Measurements from ENCODE around the gene H2BK1. TPM values are rescaled to one million over a fixed set of nuclear protein-coding genes. Genes with fewer than 3 reads are reported as not detected.

H2BK1 gene
- total RNA-seq, 1 donor from 2014 or later, result not detected

GRCh38 chr7:151237244-151238189 is 27.2 kb upstream of the H2BK1 start:
- intact Hi-C loops (cut with DNase I), result no loop called here
- DNase-seq (ENCODE audit: missing footprints) (peak; percentile 63), ATAC-seq (peak; percentile 5)

- DNase-seq (ENCODE audit: missing footprints) (no peak), ATAC-seq (no peak)
- intact Hi-C loops (cut with DNase I), result no loop called here
Measured at GRCh38 chr7:151236406-151236805, 26.1 kb upstream of the H2BK1 start.

- intact Hi-C loops (cut with DNase I), result no loop called here
- ATAC-seq, result no peak
- no peak for DNase-seq (ENCODE audit: missing footprints)
Measured at GRCh38 chr7:151235091-151235787, 25.0 kb upstream of the H2BK1 start.

- ATAC-seq (no peak), DNase-seq (ENCODE audit: missing footprints) (no peak)
- intact Hi-C loops (cut with DNase I), result loop anchor here (2.0 kb wide), 1 partner anchor 69 kb away; no protein-coding TSS in a partner anchor
Measured at GRCh38 chr7:151233804-151234203, 23.5 kb upstream of the H2BK1 start.

GRCh38 chr7:151232917-151233701 is 22.8 kb upstream of the H2BK1 start:
- intact Hi-C loops (cut with DNase I), result loop anchor here (2.0 kb wide), 1 partner anchor 70 kb away; no protein-coding TSS in a partner anchor
- ATAC-seq, result no peak
- DNase-seq (ENCODE audit: missing footprints), result no peak

GRCh38 chr7:151232091-151232916 is 22.0 kb upstream of the H2BK1 start, which contains the start of gene CHPF2:
TSS of gene CHPF2 (plus strand) at chr7:151232483. CDS start at chr7:151234012, 1,529 bp downstream.
- ATAC-seq (peak; percentile 95), DNase-seq (ENCODE audit: missing footprints) (peak; percentile 98)
- intact Hi-C loops (cut with DNase I), result loop anchor here (2.0 kb wide), 1 partner anchor 70 kb away; no protein-coding TSS in a partner anchor

GRCh38 chr7:151231080-151231479 is 20.8 kb upstream of the H2BK1 start:
- DNase-seq (ENCODE audit: missing footprints) (no peak), ATAC-seq (no peak)
- intact Hi-C loops (cut with DNase I), result no loop called here

GRCh38 chr7:151229249-151229648 is 19.0 kb upstream of the H2BK1 start:
- ATAC-seq, result no peak
- intact Hi-C loops (cut with DNase I), result no loop called here

GRCh38 chr7:151228024-151228866 is 18.0 kb upstream of the H2BK1 start:
- no peak for DNase-seq (ENCODE audit: missing footprints)
- intact Hi-C loops (cut with DNase I), result no loop called here
- ATAC-seq, result no peak

More at GRCh38 chr7:151229249-151229648, 19.0 kb upstream of the H2BK1 start:
- peak; percentile 5 for DNase-seq (ENCODE audit: missing footprints)

GRCh38 chr7:151226875-151227782 is 16.8 kb upstream of the H2BK1 start, which contains the start of gene ABCF2:
TSS of gene ABCF2 (minus strand) at chr7:151227205. CDS start at chr7:151226458, 747 bp downstream.
- intact Hi-C loops (cut with DNase I), result loop anchor here (2.0 kb wide), 2 partner anchors 40 to 140 kb away; partner anchors contain the start of genes AGAP3 and ASB10
- peak; percentile 100 for DNase-seq (ENCODE audit: missing footprints)
- ATAC-seq, result peak; percentile 100

- DNase-seq (ENCODE audit: missing footprints) (no peak), ATAC-seq (no peak)
- intact Hi-C loops (cut with DNase I), result loop anchor here (2.0 kb wide), 2 partner anchors 40 to 140 kb away; partner anchors contain the start of genes AGAP3 and ASB10
Measured at GRCh38 chr7:151226560-151226874, 16.2 kb upstream of the H2BK1 start.

- DNase-seq (ENCODE audit: missing footprints) (no peak), ATAC-seq (no peak)
- intact Hi-C loops (cut with DNase I), result loop anchor here (2.0 kb wide), 2 partner anchors 39 to 139 kb away; partner anchors contain the start of genes AGAP3 and ASB10
Measured at GRCh38 chr7:151225948-151226510, 15.7 kb upstream of the H2BK1 start.

- intact Hi-C loops (cut with DNase I), result no loop called here
- DNase-seq (ENCODE audit: missing footprints) (no peak), ATAC-seq (no peak)
Measured at GRCh38 chr7:151223728-151224127, 13.4 kb upstream of the H2BK1 start.

GRCh38 chr7:151218170-151218569 is 7.9 kb upstream of the H2BK1 start:
- ATAC-seq (no peak), DNase-seq (ENCODE audit: missing footprints) (no peak)
- intact Hi-C loops (cut with DNase I), result no loop called here

- intact Hi-C loops (cut with DNase I), result no loop called here
- ATAC-seq (no peak), DNase-seq (ENCODE audit: missing footprints) (no peak)
Measured at GRCh38 chr7:151215396-151215795, 5.1 kb upstream of the H2BK1 start.

- no peak for ATAC-seq
- DNase-seq (ENCODE audit: missing footprints), result no peak
- intact Hi-C loops (cut with DNase I), result no loop called here
Measured at GRCh38 chr7:151213826-151214225, 3.5 kb upstream of the H2BK1 start.
